Keratinocyte (primary cell): ENCODE data around the gene TNFAIP2. TPM values are rescaled to one million over a fixed set of nuclear protein-coding genes. Genes with fewer than 3 reads are reported as not detected.

Source experiments
- DNase-seq: peaks from one replicate; pipeline ENCODE4 v3.0.0-alpha.2; 2011; ENCODE audit warnings: low read depth, missing footprints, low spot score
- FAIRE-seq: peaks from 2 replicates; lab custom pipeline; 2011; peaks lifted over from hg19 to GRCh38; lab: Jason Lieb, UNC
- H2AFZ ChIP-seq: 2 replicates; pipeline ENCODE4 v1.6.0; 2012; ENCODE audit warnings: low read length, control low read depth, inconsistent platforms; ENCODE audit not compliant: control insufficient read depth
- H3K27ac ChIP-seq: 2 replicates; pipeline ENCODE4 v1.5.1; 2011; ENCODE audit warnings: low read length; ENCODE audit not compliant: control insufficient read depth, insufficient read depth
- H3K27me3 ChIP-seq: 3 replicates; pipeline ENCODE4 v1.6.0; 2011; ENCODE audit warnings: low read length; ENCODE audit not compliant: control insufficient read depth, insufficient read depth; ENCODE audit errors: extremely low read depth
- H3K36me3 ChIP-seq, 2 experiments: 2 replicates in 1 of 2; 3 replicates in 1 of 2; pipeline ENCODE4 v1.5.1; 2011; ENCODE audit warnings: low read length in 2 of 2, mild to moderate bottlenecking in 1 of 2; ENCODE audit not compliant: control insufficient read depth in 2 of 2, insufficient read depth in 2 of 2; ENCODE audit errors: extremely low read depth in 1 of 2
- H3K4me1 ChIP-seq: 3 replicates; pipeline ENCODE4 v1.5.1; 2011; ENCODE audit warnings: low read length; ENCODE audit not compliant: control insufficient read depth, insufficient read depth; ENCODE audit errors: extremely low read depth
- H3K4me2 ChIP-seq: 3 replicates; pipeline ENCODE4 v1.6.0; 2011; ENCODE audit warnings: low read depth, low read length; ENCODE audit not compliant: control insufficient read depth, insufficient read depth; ENCODE audit errors: extremely low read depth
- H3K4me3 ChIP-seq, 3 experiments: fragments of 200-600 bp in 1 of 3; sonication (generic) in 1 of 3; 2 replicates in 2 of 3; 3 replicates in 1 of 3; pipeline ENCODE4 v1.5.1; 2011 to 2016; ENCODE audit warnings: low read length in 3 of 3, mild to moderate bottlenecking in 3 of 3, control low read depth in 2 of 3, inconsistent platforms in 1 of 3, low read depth in 1 of 3, mixed read lengths in 1 of 3, mixed run types in 1 of 3, moderate library complexity in 1 of 3; ENCODE audit not compliant: control insufficient read depth in 2 of 3, insufficient read depth in 2 of 3; ENCODE audit errors: extremely low read depth in 1 of 3
- H3K79me2 ChIP-seq: 2 replicates; pipeline ENCODE4 v1.6.0; 2012; ENCODE audit warnings: low read length; ENCODE audit not compliant: control insufficient read depth, insufficient read depth
- H3K9ac ChIP-seq: 3 replicates; pipeline ENCODE4 v1.6.0; 2011; ENCODE audit warnings: low read length; ENCODE audit not compliant: control insufficient read depth, insufficient read depth; ENCODE audit errors: extremely low read depth
- H3K9me1 ChIP-seq: 3 replicates; pipeline ENCODE4 v1.6.0; 2011; ENCODE audit warnings: low read length; ENCODE audit not compliant: control insufficient read depth, insufficient read depth; ENCODE audit errors: extremely low read depth
- H3K9me3 ChIP-seq: 2 replicates; pipeline ENCODE4 v1.5.1; 2012; ENCODE audit warnings: low read depth, low read length; ENCODE audit not compliant: control insufficient read depth
- H4K20me1 ChIP-seq: 3 replicates; pipeline ENCODE4 v1.6.0; 2011; ENCODE audit warnings: low read length; ENCODE audit not compliant: control insufficient read depth, insufficient read depth; ENCODE audit errors: extremely low read depth
- EZH2 ChIP-seq: IDR thresholded peaks from one replicate; pipeline ENCODE4 v1.6.1; 2012; ENCODE audit warnings: inconsistent platforms, mild to moderate bottlenecking, low read length, moderate library complexity
- dilution Hi-C: fragments of 300-500 bp; cut with MboI; formaldehyde crosslinking; loops from one replicate; pipeline ENCODE4 v1.7.0; 2020; ENCODE audit warnings: low sequenced_read_pairs; ENCODE audit not compliant: extremely low pct_ligation_motif_present
- polyA plus RNA-seq, 5 experiments: library from polyadenylated mRNA; depleted of rRNA in 3 of 5; stranded (reverse) in 3 of 5; stranded (forward) in 1 of 5; unstranded in 1 of 5; fragments of >200 nt; gene quantifications; 1 replicate in 1 of 5; 2 replicates in 3 of 5; 3 replicates in 1 of 5; pipeline versions ENCODE4 v1.2.1 to v1.2.3, GENCODE V29; 2011 to 2012; ENCODE audit warnings: missing spikeins in 2 of 5, low read depth in 1 of 5, low replicate concordance in 1 of 5
- TF ChIP-seq, protein P1 (sequence below), 3 experiments: IDR thresholded peaks in 1 of 3; conservative IDR thresholded peaks in 1 of 3; optimal IDR thresholded peaks in 1 of 3; 2 replicates in 2 of 3; 3 replicates in 1 of 3; pipeline versions ENCODE3 to v1.5.1; 2011; ENCODE audit warnings: low read length in 3 of 3, mild to moderate bottlenecking in 3 of 3, moderate library complexity in 2 of 3, control low read depth in 1 of 3, inconsistent platforms in 1 of 3; ENCODE audit not compliant: insufficient read depth in 2 of 3; ENCODE audit errors: extremely low read depth in 1 of 3

TNFAIP2 gene
- polyA plus RNA-seq, 1 donor (not counting 4 experiments of a cell fraction or from before 2014, with no cell fraction given) = 0.71 TPM

DNA sequence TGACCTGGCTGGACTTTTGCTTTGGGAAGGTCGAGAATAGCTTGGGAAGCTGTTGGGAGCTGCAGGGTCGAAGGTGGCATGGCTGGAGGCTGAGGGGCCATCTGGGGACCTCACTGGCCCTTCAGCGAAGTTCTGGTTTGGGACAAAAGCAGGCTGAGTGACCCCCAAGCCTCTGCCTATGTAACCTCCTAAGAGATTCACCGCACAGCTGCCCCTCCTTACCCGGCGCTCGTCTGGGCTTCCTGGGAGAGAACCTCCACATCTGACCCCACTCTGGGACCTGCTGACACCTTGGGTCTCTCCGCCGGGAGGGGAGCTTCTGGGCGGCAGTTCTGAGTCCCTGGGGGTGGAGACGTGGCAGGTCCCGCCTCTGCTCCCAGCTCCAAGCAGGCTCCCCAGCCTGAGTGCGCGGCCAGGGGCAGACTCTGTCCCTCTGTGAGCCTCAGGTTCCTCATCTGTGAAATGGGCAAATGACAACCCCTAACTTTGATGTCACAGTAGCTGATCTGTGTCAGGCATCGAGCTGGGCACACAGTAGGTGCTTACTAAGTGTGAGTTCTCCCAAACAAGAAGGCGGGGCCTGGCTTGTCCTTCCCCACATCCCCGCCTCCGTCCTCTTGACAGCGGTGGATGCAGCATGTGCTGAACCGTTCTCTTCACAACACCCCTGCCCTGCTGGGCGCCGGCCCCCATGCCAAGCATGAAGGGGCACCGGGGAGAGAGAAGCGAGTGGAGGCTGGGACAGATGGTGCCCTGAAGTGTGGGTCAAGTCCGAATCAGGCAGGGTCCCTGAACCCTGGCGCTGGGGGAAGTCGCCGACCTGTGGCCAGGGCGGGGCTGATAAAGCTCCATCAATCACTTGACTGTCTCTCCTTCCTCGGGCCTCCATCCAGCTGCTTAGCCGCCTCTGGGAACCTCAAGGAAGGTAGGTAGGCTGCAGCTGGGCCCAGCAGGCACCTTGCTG is 25.0 kb upstream of the TNFAIP2 start:
- Histone ChIP-seq H3K27ac (no peak overlapping the region), H3K36me3 (no peaks in the 10 kb centered on the region), H3K79me2 (no peaks in the 10 kb centered on the region), H3K9me3 (no peaks in the 10 kb centered on the region), H3K4me3 (no peak overlapping the region), H2AFZ (no peak overlapping the region), H3K4me2 (no peak overlapping the region), H3K9ac (no peak overlapping the region), H4K20me1 (no peaks in the 10 kb centered on the region), H3K9me1 (no peaks in the 10 kb centered on the region), H3K27me3 (peaks cover 40% of the 10 kb centered on the region), H3K4me1 (no peaks in the 10 kb centered on the region)
- DNase-seq = no peak
- dilution Hi-C loops = no loop called here
- no peak for TF ChIP-seq EZH2
- TF ChIP-seq, protein P1, sequence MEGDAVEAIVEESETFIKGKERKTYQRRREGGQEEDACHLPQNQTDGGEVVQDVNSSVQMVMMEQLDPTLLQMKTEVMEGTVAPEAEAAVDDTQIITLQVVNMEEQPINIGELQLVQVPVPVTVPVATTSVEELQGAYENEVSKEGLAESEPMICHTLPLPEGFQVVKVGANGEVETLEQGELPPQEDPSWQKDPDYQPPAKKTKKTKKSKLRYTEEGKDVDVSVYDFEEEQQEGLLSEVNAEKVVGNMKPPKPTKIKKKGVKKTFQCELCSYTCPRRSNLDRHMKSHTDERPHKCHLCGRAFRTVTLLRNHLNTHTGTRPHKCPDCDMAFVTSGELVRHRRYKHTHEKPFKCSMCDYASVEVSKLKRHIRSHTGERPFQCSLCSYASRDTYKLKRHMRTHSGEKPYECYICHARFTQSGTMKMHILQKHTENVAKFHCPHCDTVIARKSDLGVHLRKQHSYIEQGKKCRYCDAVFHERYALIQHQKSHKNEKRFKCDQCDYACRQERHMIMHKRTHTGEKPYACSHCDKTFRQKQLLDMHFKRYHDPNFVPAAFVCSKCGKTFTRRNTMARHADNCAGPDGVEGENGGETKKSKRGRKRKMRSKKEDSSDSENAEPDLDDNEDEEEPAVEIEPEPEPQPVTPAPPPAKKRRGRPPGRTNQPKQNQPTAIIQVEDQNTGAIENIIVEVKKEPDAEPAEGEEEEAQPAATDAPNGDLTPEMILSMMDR (optimal IDR thresholded peaks at IDR 0.05 in 1 of 3, IDR thresholded peaks at IDR 0.05 in 1 of 3, conservative IDR thresholded peaks at IDR 0.05 in 1 of 3; ENCODE audit: extremely low read depth in 1 of 3, insufficient read depth in 2 of 3, low read length in 3 of 3) = no peak
- FAIRE-seq = no peak

DNA sequence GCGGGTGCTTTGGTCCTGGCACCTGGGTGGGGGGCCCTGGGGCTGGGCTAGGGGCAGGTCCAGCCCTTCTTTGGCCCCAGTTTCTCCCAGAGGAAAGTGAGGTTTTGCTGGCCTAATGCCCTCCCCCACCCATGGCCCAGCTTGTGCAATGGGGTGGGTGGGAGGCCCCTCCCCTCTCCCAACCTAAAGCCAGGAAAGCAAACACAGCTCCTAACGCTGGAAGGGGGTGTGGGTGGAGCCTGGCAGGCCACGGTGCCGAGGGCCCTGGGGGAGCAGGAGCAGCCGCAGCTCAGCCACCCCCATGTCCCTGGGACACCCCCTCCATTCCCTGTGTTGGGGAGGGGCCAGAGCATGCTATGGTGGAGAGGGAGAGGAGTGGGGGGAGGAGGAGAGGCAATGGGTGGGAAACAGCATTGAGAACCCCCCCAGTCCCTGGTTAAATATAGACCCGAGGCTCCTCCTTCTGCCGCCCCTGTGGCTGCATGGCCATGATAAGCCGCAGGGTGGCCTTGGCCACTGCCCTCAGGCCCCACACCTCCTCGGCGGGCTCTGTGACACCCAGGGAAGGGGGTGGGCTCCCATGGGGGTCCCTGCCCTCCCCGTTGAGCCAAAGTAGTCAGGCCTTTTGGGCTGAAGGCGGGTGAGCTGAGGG is 24.1 kb upstream of the TNFAIP2 start:
- Histone ChIP-seq H3K4me1 (no peaks in the 10 kb centered on the region), H3K9me3 (no peaks in the 10 kb centered on the region), H4K20me1 (no peaks in the 10 kb centered on the region), H3K27ac (no peak overlapping the region), H3K4me2 (no peak overlapping the region), H3K9ac (no peak overlapping the region), H3K4me3 (no peak overlapping the region), H3K36me3 (no peaks in the 10 kb centered on the region), H3K9me1 (no peaks in the 10 kb centered on the region), H2AFZ (no peak overlapping the region), H3K79me2 (no peaks in the 10 kb centered on the region), H3K27me3 (peaks cover 49% of the 10 kb centered on the region)
- no peak for FAIRE-seq
- dilution Hi-C loops = no loop called here
- TF ChIP-seq, protein P1 (optimal IDR thresholded peaks at IDR 0.05 in 1 of 3, IDR thresholded peaks at IDR 0.05 in 1 of 3, conservative IDR thresholded peaks at IDR 0.05 in 1 of 3; ENCODE audit: extremely low read depth in 1 of 3, insufficient read depth in 2 of 3, low read length in 3 of 3) = no peak
- TF ChIP-seq EZH2 = no peak
- no peak for DNase-seq
